Fibroblast of lung (primary cell): ENCODE results near the gene ATG7. TPM values are rescaled to one million over a fixed set of nuclear protein-coding genes. Genes with fewer than 3 reads are reported as not detected.
A peak's percentile ranks its signal among the peaks of the same experiment; 100 is the strongest.

Experiments used
- DNase-seq, 2 donors: peaks; one replicate each; pipeline versions ENCODE4 v3.0.0 to v3.0.0-alpha.2; 2010; ENCODE audit warnings: low read depth in 2 of 2
- H2AFZ ChIP-seq: 2 replicates; pipeline ENCODE4 v1.5.1; 2012; ENCODE audit warnings: low read length, control low read depth, inconsistent platforms
- H3K27ac ChIP-seq: 2 replicates; pipeline ENCODE4 v1.5.1; 2011; ENCODE audit warnings: low read length, control low read depth; ENCODE audit not compliant: insufficient read depth
- H3K27me3 ChIP-seq: 2 replicates; pipeline ENCODE4 v1.5.1; 2011; ENCODE audit warnings: mild to moderate bottlenecking, low read length; ENCODE audit not compliant: control insufficient read depth, insufficient read depth
- H3K36me3 ChIP-seq: 2 replicates; pipeline ENCODE4 v1.5.1; 2011; ENCODE audit warnings: low read length; ENCODE audit not compliant: control insufficient read depth, insufficient read depth
- H3K4me1 ChIP-seq: 2 replicates; pipeline ENCODE4 v1.5.1; 2011; ENCODE audit warnings: low read length; ENCODE audit not compliant: control insufficient read depth, insufficient read depth; ENCODE audit errors: extremely low read depth
- H3K4me2 ChIP-seq: 2 replicates; pipeline ENCODE4 v1.5.1; 2011; ENCODE audit warnings: low read length, control low read depth; ENCODE audit not compliant: insufficient read depth; ENCODE audit errors: extremely low read depth
- H3K4me3 ChIP-seq, 4 experiments: fragments of 200-600 bp in 1 of 4; sonication (generic) in 1 of 4; replicated peaks in 1 of 4; 2 replicates each; pipeline ENCODE4 v1.5.1; 2011 to 2016; ENCODE audit warnings: low read length in 4 of 4, low read depth in 3 of 4, mild to moderate bottlenecking in 3 of 4, control low read depth in 2 of 4, inconsistent platforms in 1 of 4, mixed read lengths in 1 of 4; ENCODE audit not compliant: insufficient read depth in 1 of 4; ENCODE audit errors: control extremely low read depth in 1 of 4
- H3K79me2 ChIP-seq: 2 replicates; pipeline ENCODE4 v1.5.1; 2012; ENCODE audit warnings: mild to moderate bottlenecking, low read length, inconsistent platforms; ENCODE audit not compliant: control insufficient read depth, insufficient read depth
- H3K9ac ChIP-seq: 2 replicates; pipeline ENCODE4 v1.5.1; 2011; ENCODE audit warnings: mild to moderate bottlenecking, low read length, control low read depth; ENCODE audit not compliant: insufficient read depth
- H3K9me3 ChIP-seq: 2 replicates; pipeline ENCODE4 v1.5.1; 2012; ENCODE audit warnings: low read depth, low read length; ENCODE audit not compliant: control insufficient read depth, insufficient read depth
- H4K20me1 ChIP-seq: 2 replicates; pipeline ENCODE4 v1.5.1; 2011; ENCODE audit warnings: low read length; ENCODE audit not compliant: control insufficient read depth, insufficient read depth; ENCODE audit errors: extremely low read depth
- EZH2 ChIP-seq: IDR thresholded peaks from 2 replicates; pipeline ENCODE4 v1.5.1; 2012; ENCODE audit warnings: low read length, control low read depth, mild to moderate bottlenecking; ENCODE audit errors: missing control alignments
- polyA plus RNA-seq, 2 donors: library from polyadenylated mRNA; depleted of rRNA in 1 of 2; stranded (reverse) in 1 of 2; unstranded in 1 of 2; fragments of >200 nt; gene quantifications; 2 replicates each; pipeline ENCODE4 v1.2.1, GENCODE V29; 2011 to 2012; ENCODE audit warnings: missing spikeins in 1 of 2
- total RNA-seq: library from RNA; depleted of rRNA; stranded (reverse); fragments of >200 nt; gene quantifications from 2 replicates; pipeline ENCODE4 v1.2.1, GENCODE V29; 2014
- TF ChIP-seq, protein P1 (sequence below), 2 donors: IDR thresholded peaks in 1 of 2; conservative IDR thresholded peaks in 1 of 2; 1 replicate in 1 of 2; 2 replicates in 1 of 2; pipeline ENCODE4 v1.5.1; 2011 to 2012; ENCODE audit warnings: low read length in 2 of 2, control low read depth in 1 of 2, inconsistent platforms in 1 of 2, low read depth in 1 of 2, mild to moderate bottlenecking in 1 of 2

Gene ATG7
- total and polyA plus RNA-seq, 2 donors (not counting 1 experiment from before 2014, with no cell fraction given), result 50.8 to 56.5 TPM

DNA sequence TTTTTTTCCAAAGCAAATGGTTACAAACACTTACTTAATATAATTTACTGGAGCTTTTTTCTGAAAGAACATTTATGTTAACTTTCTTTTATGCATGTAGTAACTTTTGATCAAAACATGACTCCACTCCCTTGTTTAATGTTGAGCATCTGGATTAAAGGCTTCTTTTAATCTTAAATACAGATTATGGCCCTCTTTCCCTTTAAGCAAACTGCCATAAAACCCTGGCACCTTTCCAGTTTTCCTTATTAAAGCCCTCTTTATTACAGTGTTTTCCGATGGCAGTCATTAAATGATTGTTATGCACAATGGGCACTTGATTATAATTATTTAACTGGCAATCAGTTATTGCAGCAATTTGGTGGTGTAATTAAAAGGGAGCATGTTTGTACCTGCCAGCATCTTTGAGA is 204.5 kb downstream of the ATG7 start:
- no peaks in the 10 kb centered on the region for H4K20me1 ChIP-seq
- H3K4me3 ChIP-seq, result peak overlapping the region in 1 of 4 experiments; percentile 50
- H3K4me1 ChIP-seq, result peaks cover 18% of the 10 kb centered on the region
- H3K27me3 ChIP-seq, result no peaks in the 10 kb centered on the region
- H3K4me2 ChIP-seq, result peak overlapping the region; percentile 48
- H3K9me3 ChIP-seq, result no peaks in the 10 kb centered on the region
- no peak overlapping the region for H2AFZ ChIP-seq
- no peak overlapping the region for H3K9ac ChIP-seq
- H3K36me3 ChIP-seq, result no peaks in the 10 kb centered on the region
- H3K79me2 ChIP-seq, result no peaks in the 10 kb centered on the region
- peak overlapping the region; percentile 5 for H3K27ac ChIP-seq
- DNase-seq, result peak in 1 of 2 donors; percentile 47
- TF ChIP-seq, protein P1, sequence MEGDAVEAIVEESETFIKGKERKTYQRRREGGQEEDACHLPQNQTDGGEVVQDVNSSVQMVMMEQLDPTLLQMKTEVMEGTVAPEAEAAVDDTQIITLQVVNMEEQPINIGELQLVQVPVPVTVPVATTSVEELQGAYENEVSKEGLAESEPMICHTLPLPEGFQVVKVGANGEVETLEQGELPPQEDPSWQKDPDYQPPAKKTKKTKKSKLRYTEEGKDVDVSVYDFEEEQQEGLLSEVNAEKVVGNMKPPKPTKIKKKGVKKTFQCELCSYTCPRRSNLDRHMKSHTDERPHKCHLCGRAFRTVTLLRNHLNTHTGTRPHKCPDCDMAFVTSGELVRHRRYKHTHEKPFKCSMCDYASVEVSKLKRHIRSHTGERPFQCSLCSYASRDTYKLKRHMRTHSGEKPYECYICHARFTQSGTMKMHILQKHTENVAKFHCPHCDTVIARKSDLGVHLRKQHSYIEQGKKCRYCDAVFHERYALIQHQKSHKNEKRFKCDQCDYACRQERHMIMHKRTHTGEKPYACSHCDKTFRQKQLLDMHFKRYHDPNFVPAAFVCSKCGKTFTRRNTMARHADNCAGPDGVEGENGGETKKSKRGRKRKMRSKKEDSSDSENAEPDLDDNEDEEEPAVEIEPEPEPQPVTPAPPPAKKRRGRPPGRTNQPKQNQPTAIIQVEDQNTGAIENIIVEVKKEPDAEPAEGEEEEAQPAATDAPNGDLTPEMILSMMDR (conservative IDR thresholded peaks at IDR 0.05 in 1 of 2, IDR thresholded peaks at IDR 0.05 in 1 of 2; ENCODE audit: low read depth in 1 of 2, low read length in 2 of 2), result no peak
- no peak for TF ChIP-seq EZH2

DNA sequence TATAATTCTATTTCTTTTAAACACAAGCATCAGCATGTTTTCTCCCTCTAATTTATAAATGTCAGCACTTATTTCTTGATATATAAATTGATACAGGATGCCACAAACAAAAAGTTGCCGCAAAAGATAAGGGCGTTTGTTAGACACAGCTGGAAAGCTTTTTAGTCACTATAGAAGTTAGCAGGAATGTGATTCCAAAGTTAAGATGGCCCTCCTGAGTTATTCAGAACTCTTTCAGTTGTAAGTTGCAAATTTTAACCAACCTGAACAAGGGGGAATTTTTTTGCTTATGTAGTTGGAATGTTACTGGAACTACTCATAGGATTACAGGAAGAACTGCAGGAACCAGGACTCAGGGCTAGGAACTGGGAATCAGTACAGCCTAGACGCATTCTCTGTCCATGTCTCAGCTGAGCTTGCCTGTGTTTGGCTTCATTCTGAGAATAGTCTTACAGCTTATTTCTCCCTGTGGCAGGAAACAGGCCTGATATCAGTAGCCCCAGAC is 205.3 kb downstream of the ATG7 start:
- H3K27ac ChIP-seq, result peak overlapping the region; percentile 62
- no peak overlapping the region for H2AFZ ChIP-seq
- H3K36me3 ChIP-seq, result no peaks in the 10 kb centered on the region
- peak; percentile 80 to 98 for DNase-seq
- TF ChIP-seq EZH2, result no peak
- TF ChIP-seq, protein P1 (conservative IDR thresholded peaks at IDR 0.05 in 1 of 2, IDR thresholded peaks at IDR 0.05 in 1 of 2; ENCODE audit: low read depth in 1 of 2, low read length in 2 of 2), result no peak
- peaks cover 23% of the 10 kb centered on the region for H3K4me1 ChIP-seq
- H3K4me3 ChIP-seq, result peak overlapping the region in 1 of 4 experiments; percentile 50
- no peaks in the 10 kb centered on the region for H4K20me1 ChIP-seq
- no peaks in the 10 kb centered on the region for H3K27me3 ChIP-seq
- no peaks in the 10 kb centered on the region for H3K9me3 ChIP-seq
- H3K4me2 ChIP-seq, result peak overlapping the region; percentile 7
- no peak overlapping the region for H3K9ac ChIP-seq
- no peaks in the 10 kb centered on the region for H3K79me2 ChIP-seq

GRCh38 chr3:11478167-11478566 is 206.0 kb downstream of the ATG7 start:
- TF ChIP-seq, protein P1 (conservative IDR thresholded peaks at IDR 0.05 in 1 of 2, IDR thresholded peaks at IDR 0.05 in 1 of 2; ENCODE audit: low read depth in 1 of 2, low read length in 2 of 2), result no peak
- TF ChIP-seq EZH2, result no peak
- H3K4me3 ChIP-seq, result no peak overlapping the region
- H3K79me2 ChIP-seq, result no peaks in the 10 kb centered on the region
- peaks cover 23% of the 10 kb centered on the region for H3K4me1 ChIP-seq
- H2AFZ ChIP-seq, result no peak overlapping the region
- no peak for DNase-seq
- H3K9me3 ChIP-seq, result no peaks in the 10 kb centered on the region
- peak overlapping the region; percentile 62 for H3K27ac ChIP-seq
- H3K27me3 ChIP-seq, result no peaks in the 10 kb centered on the region
- no peak overlapping the region for H3K9ac ChIP-seq
- peak overlapping the region; percentile 7 for H3K4me2 ChIP-seq
- no peaks in the 10 kb centered on the region for H3K36me3 ChIP-seq
- H4K20me1 ChIP-seq, result no peaks in the 10 kb centered on the region
